Esophagus squamous epithelium (tissue), 5 donors: ENCODE data around the gene VASH1. TPM values are rescaled to one million over a fixed set of nuclear protein-coding genes. Genes with fewer than 3 reads are reported as not detected.

Experiments
- DNase-seq: peaks from one replicate; lab custom pipeline; 2025; lab: John Stamatoyannopoulos, UW
- H3K27ac ChIP-seq, 4 donors: fragments of 200-600 bp; sonication (generic); one replicate each; pipeline ENCODE4 v1.5.1; 2016 to 2019; ENCODE audit warnings: mild to moderate bottlenecking in 1 of 4
- H3K27me3 ChIP-seq, 4 donors: fragments of 200-600 bp; sonication (generic); 1 replicate in 3 of 4; 2 replicates in 1 of 4; pipeline versions ENCODE4 v1.5.1 to v1.6.0; 2017 to 2021; ENCODE audit warnings: antibody characterized with exemption in 1 of 4
- H3K36me3 ChIP-seq, 3 donors: fragments of 200-600 bp; sonication (generic); one replicate each; pipeline ENCODE4 v1.5.1; 2016 to 2019
- H3K4me1 ChIP-seq, 3 donors: fragments of 200-600 bp; sonication (generic); one replicate each; pipeline ENCODE4 v1.5.1; 2017 to 2019
- H3K4me3 ChIP-seq, 4 donors: fragments of 200-600 bp; sonication (generic); 1 replicate in 3 of 4; 2 replicates in 1 of 4; pipeline ENCODE4 v1.5.1; 2016 to 2019; ENCODE audit warnings: mild to moderate bottlenecking in 2 of 4, moderate library complexity in 1 of 4
- H3K9me3 ChIP-seq, 3 donors: fragments of 200-600 bp; sonication (generic); one replicate each; pipeline ENCODE4 v1.5.1; 2016 to 2019
- POLR2A ChIP-seq, 4 donors: fragments of 450-650 bp; IDR thresholded peaks; one replicate each; pipeline ENCODE4 v1.6.1; 2017; ENCODE audit warnings: antibody characterized with exemption in 4 of 4, mild to moderate bottlenecking in 4 of 4, moderate library complexity in 3 of 4
- WGBS, 2 donors: methylation state at CpG; one replicate each; pipeline ENCODE4 v1.1.5; 2018; 5-methylcytosine and 5-hydroxymethylcytosine counted together
- intact Hi-C: fragments of 100-400 bp; cut with DNase I; formaldehyde crosslinking; loops from one replicate; pipeline ENCODE4 v1.15.0; 2022
- total RNA-seq, 4 donors: library from RNA; depleted of rRNA; stranded (reverse); fragments of >200 nt; gene quantifications; one replicate each; pipeline ENCODE4 v1.1.0, GENCODE V29; 2016
- TF ChIP-seq, protein P1 (sequence below), 6 experiments: fragments of 450-650 bp in 4 of 6; fragments of 200-600 bp in 2 of 6; sonication (generic) in 2 of 6; IDR thresholded peaks; one replicate each; pipeline ENCODE4 v1.5.1; 2016 to 2019; ENCODE audit warnings: antibody characterized with exemption in 6 of 6, mild to moderate bottlenecking in 4 of 6, moderate library complexity in 4 of 6
- donor health status: DM: yes; HTN: yes; CAD: no.

VASH1 gene
- total RNA-seq, 4 donors from 2014 or later, result 1.3 to 5.7 (median 3.0) TPM

DNA sequence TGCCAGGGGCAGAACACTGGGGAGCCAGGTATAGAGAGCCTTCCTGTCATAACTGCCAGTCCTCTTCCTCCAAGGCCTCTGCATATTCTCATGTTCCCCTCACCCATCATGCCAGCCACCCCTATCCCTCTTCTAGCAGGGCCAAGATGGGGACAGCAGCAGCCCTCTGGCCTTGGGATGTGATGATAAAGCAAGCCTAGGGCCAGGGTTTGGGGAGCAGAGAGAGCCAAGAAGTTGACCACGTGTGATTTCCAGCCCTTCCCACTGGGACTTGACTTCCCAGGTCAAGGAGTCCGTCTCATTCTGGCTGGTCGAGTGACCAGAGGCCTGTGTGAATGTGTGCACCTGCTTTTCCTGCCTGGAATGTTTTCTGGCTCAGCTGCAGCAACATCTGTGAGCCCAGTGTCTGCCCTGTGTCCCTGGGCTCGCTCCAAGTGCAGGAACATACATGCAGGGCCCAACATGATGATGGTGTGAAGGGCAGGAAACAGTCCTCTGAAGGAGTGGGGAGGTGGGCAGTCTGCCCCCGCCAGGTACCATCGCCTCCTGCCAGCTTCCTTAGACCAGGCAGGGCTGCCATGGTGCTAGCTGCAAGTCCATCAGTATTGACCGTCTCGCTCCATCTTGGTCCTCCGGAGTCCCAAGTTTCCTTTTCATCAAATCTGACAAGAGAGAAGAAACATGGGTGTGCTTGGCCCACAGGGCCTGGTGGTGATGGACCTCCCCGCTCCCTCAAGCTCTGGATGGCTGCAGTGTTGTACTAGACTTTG is 21.0 kb downstream of the VASH1 start:
- DNase-seq, result no peak
- Histone ChIP-seq H3K4me3 (no peak overlapping the region), H3K27ac (peak overlapping the region in 2 of 4 donors; percentile 8 to 39), H3K36me3 (peaks cover 0 to 58% (median 6%) of the 10 kb centered on the region in 3 donors), H3K27me3 (no peaks in the 10 kb centered on the region), H3K9me3 (no peaks in the 10 kb centered on the region), H3K4me1 (peaks cover 4 to 29% (median 10%) of the 10 kb centered on the region in 3 donors)
- WGBS, 2 donors, result 81 to 87% methylated on average over 5 to 8 of the region's 10 CpGs
- intact Hi-C loops, result loop anchor here (10.0 kb wide), 1 partner anchor 67 kb away; no protein-coding TSS in a partner anchor
- TF ChIP-seq, protein P1, sequence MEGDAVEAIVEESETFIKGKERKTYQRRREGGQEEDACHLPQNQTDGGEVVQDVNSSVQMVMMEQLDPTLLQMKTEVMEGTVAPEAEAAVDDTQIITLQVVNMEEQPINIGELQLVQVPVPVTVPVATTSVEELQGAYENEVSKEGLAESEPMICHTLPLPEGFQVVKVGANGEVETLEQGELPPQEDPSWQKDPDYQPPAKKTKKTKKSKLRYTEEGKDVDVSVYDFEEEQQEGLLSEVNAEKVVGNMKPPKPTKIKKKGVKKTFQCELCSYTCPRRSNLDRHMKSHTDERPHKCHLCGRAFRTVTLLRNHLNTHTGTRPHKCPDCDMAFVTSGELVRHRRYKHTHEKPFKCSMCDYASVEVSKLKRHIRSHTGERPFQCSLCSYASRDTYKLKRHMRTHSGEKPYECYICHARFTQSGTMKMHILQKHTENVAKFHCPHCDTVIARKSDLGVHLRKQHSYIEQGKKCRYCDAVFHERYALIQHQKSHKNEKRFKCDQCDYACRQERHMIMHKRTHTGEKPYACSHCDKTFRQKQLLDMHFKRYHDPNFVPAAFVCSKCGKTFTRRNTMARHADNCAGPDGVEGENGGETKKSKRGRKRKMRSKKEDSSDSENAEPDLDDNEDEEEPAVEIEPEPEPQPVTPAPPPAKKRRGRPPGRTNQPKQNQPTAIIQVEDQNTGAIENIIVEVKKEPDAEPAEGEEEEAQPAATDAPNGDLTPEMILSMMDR (IDR thresholded peaks at IDR 0.05), result no peak
- TF ChIP-seq POLR2A (IDR thresholded peaks at IDR 0.05), result no peak

- Histone ChIP-seq H3K9me3 (no peaks in the 10 kb centered on the region), H3K27ac (peak overlapping the region in 2 of 4 donors; percentile 4 to 8), H3K4me1 (peaks cover 4 to 29% (median 10%) of the 10 kb centered on the region in 3 donors), H3K27me3 (no peaks in the 10 kb centered on the region), H3K36me3 (peaks cover 0 to 65% (median 6%) of the 10 kb centered on the region in 3 donors), H3K4me3 (no peak overlapping the region)
- intact Hi-C loops, result loop anchor here (10.0 kb wide), 1 partner anchor 68 kb away; no protein-coding TSS in a partner anchor
- no peak for TF ChIP-seq POLR2A (IDR thresholded peaks at IDR 0.05)
- TF ChIP-seq, protein P1 (IDR thresholded peaks at IDR 0.05), result no peak
- no peak for DNase-seq
- WGBS, 2 donors, result 51 to 61% methylated on average over 6 to 8 of the region's 9 CpGs
Measured at GRCh38 chr14:76782885-76783566, 21.8 kb downstream of the VASH1 start.

- Histone ChIP-seq H3K27me3 (no peaks in the 10 kb centered on the region), H3K4me3 (no peak overlapping the region), H3K27ac (no peak overlapping the region), H3K36me3 (peaks cover 0 to 78% (median 8%) of the 10 kb centered on the region in 3 donors), H3K9me3 (no peaks in the 10 kb centered on the region), H3K4me1 (peaks cover 4 to 29% (median 10%) of the 10 kb centered on the region in 3 donors)
- DNase-seq, result no peak
- intact Hi-C loops, result loop anchor here (10.0 kb wide), 1 partner anchor 70 kb away; no protein-coding TSS in a partner anchor
- 50 to 78% methylated on average over 2 to 5 of the region's 6 CpGs for WGBS, 2 donors
- TF ChIP-seq, protein P1 (IDR thresholded peaks at IDR 0.05), result no peak
- TF ChIP-seq POLR2A (IDR thresholded peaks at IDR 0.05), result no peak
Measured at GRCh38 chr14:76784266-76784874, 23.1 kb downstream of the VASH1 start.

- 41 to 47% methylated on average over 2 of the region's 2 CpGs for WGBS, 2 donors
- Histone ChIP-seq H3K9me3 (no peaks in the 10 kb centered on the region), H3K4me3 (no peak overlapping the region), H3K27ac (no peak overlapping the region), H3K4me1 (peaks cover 4 to 29% (median 10%) of the 10 kb centered on the region in 3 donors), H3K27me3 (no peaks in the 10 kb centered on the region), H3K36me3 (peaks cover 0 to 83% (median 10%) of the 10 kb centered on the region in 3 donors)
- no peak for DNase-seq
- no peak for TF ChIP-seq POLR2A (IDR thresholded peaks at IDR 0.05)
- TF ChIP-seq, protein P1 (IDR thresholded peaks at IDR 0.05), result peak in 5 of 6 experiments; percentile 56 to 79 (median 62)
- intact Hi-C loops, result loop anchor here (10.0 kb wide), 1 partner anchor 70 kb away; no protein-coding TSS in a partner anchor
Measured at GRCh38 chr14:76784881-76785280, 23.6 kb downstream of the VASH1 start.
